Rectal smooth muscle tissue (tissue), 1 donor: ENCODE results near the gene GALNT9.
"Not testable (repeated sequence)": the region's sequence is repeated elsewhere in the genome, so short reads cannot be mapped to it uniquely, and the experiment has no call there.

Experiments
- H3K27ac ChIP-seq: one replicate; pipeline ENCODE4 v1.7.0; 2013; ENCODE audit warnings: low read depth, low read length, inconsistent platforms
- H3K27me3 ChIP-seq: one replicate; pipeline ENCODE4 v1.7.0; 2013; ENCODE audit warnings: low read length; ENCODE audit not compliant: control insufficient read depth, insufficient read depth
- H3K36me3 ChIP-seq: one replicate; pipeline ENCODE4 v1.7.0; 2013; ENCODE audit warnings: low read length; ENCODE audit not compliant: control insufficient read depth, insufficient read depth
- H3K4me1 ChIP-seq: one replicate; pipeline ENCODE4 v1.7.0; 2013; ENCODE audit warnings: low read length; ENCODE audit not compliant: control insufficient read depth, insufficient read depth
- H3K4me3 ChIP-seq: one replicate; pipeline ENCODE4 v1.7.0; 2013; ENCODE audit warnings: low read length
- H3K9ac ChIP-seq: one replicate; pipeline ENCODE4 v1.7.0; 2013; ENCODE audit warnings: low read length

The GALNT9 gene

DNA sequence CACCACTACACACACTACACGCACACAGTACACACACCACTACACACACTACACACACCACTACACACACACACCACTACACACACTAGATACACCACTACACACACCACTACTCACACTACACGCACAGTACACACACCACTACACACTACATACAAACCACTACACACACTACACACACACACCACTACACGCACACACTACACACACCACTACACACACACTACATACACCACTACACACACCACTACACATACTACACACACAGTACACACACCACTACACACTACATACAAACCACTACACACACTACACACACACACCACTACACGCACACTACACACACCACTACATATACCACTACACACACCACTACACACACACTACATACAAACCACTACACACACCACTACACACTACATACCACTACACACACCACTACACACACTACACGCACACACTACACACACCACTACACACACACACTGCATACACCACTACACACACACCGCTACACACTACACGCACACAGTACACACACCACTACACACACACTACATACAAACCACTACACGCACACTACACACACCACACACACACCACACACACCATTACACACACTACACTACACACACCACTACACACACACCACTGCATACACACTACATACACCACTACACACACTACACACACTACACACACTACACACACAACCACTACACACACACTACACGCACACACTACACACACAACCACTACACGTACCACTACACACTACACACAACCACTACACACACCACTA is 173.4 kb downstream of the GALNT9 start:
- Histone ChIP-seq H3K4me3 (no peak overlapping the region), H3K27me3 (no peaks in the 10 kb centered on the region), H3K4me1 (no peaks in the 10 kb centered on the region), H3K9ac (no peak overlapping the region), H3K36me3 (peaks cover 5% of the 10 kb centered on the region), H3K27ac (no peak overlapping the region)

GRCh38 chr12:132154941-132155770 is 174.2 kb downstream of the GALNT9 start:
- no peak overlapping the region for H3K27ac ChIP-seq
- H3K4me3 ChIP-seq = no peak overlapping the region
- H3K9ac ChIP-seq = no peak overlapping the region
- H3K27me3 ChIP-seq = no peaks in the 10 kb centered on the region
- no peaks in the 10 kb centered on the region for H3K4me1 ChIP-seq
- H3K36me3 ChIP-seq = peaks cover 5% of the 10 kb centered on the region

DNA sequence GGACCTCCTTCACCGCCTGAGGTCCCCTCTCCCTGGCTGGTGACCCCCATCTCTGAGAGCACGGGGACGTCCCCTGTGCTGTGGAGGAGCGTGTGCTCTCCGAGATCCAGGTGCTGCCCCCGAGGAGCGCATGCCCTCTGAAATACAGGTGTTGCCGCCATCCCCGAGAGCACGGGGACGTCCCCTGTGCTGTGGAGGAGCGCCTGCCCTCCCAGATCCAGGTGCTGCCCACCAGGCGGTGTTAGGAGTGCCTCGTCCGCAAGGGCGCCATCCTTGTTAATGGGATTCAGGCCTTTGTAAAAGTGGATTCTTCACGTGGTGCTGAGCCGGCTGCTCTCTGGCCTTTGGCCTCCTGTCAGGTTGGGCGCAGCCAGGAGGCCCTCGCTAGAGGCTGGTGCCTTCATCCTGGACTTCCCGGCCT is 175.0 kb downstream of the GALNT9 start:
- Histone ChIP-seq H3K9ac (peak overlapping the region; percentile 1), H3K27ac (no peak overlapping the region), H3K27me3 (no peaks in the 10 kb centered on the region), H3K4me3 (peak overlapping the region; percentile 49), H3K4me1 (no peaks in the 10 kb centered on the region), H3K36me3 (peaks cover 5% of the 10 kb centered on the region)

DNA sequence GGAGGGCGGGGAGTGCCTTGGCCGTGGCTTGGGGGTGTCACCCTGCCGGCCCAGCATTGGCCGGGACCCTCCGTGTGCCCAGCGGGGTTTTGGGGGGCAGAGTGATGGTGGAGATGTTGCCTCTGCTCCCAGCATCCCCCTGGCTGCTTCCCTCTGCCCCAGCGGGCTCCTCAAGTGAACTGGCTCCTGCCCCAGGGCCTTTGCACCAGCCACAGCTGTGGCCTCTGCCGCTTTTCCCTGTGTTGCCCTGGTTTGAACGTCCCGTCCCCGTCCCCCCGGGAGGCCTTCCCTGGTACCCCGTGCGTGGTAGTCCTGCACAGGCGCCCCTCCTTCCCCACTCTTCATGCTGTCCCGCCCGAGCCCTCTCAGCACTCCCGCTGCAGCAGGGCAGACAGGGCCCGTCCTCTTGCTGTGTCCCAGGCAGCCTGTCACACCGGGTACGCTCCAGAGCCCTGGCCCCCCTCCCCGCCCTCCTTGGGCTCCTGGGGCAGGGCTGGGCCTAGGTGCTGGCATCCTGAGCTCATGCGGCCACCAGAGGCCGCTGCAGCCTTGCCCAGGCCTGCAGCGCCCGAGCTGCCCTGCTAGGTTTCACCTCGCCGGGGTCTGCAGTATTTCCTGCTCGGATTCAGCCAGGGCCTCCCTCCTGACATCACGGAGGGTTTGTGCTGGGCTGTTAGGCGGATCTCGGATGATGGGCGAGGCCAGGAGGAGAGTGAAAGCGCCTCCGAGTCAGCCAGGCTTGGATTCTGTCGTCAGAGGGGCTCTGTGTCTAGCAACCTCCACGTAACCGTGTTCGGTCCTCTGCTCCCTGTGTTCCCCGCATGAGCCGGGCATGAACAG is 175.7 kb downstream of the GALNT9 start:
- Histone ChIP-seq H3K27me3 (no peaks in the 10 kb centered on the region), H3K4me1 (no peaks in the 10 kb centered on the region), H3K27ac (no peak overlapping the region), H3K9ac (peak overlapping the region; percentile 1), H3K4me3 (peak overlapping the region; percentile 49), H3K36me3 (peaks cover 5% of the 10 kb centered on the region)

DNA sequence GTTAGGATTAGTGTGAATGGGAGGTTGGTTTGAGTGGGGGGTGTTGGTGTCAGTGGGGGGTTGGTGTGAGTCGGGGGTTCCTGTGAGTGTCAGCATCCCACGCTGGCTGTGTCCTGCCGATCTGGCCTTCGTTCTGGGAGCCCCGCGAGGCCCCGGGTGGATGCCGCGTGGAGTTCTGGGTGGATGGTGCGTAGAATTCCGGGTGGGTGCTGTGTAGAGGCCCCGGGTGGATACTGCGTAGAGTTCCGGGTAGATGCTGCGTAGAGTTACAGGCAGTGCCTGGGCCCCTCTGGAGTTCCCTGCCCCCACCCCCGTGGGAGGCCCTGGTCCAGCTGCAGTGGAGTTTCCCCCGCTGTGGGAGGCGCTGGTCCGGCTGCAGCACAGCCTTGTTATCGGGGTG is 176.4 kb downstream of the GALNT9 start:
- no peaks in the 10 kb centered on the region for H3K27me3 ChIP-seq
- H3K4me1 ChIP-seq = no peaks in the 10 kb centered on the region
- peaks cover 5% of the 10 kb centered on the region for H3K36me3 ChIP-seq
- H3K9ac ChIP-seq = no peak overlapping the region
- no peak overlapping the region for H3K4me3 ChIP-seq
- no peak overlapping the region for H3K27ac ChIP-seq

- Histone ChIP-seq H3K9ac (no peak overlapping the region), H3K4me3 (no peak overlapping the region), H3K36me3 (no peaks in the 10 kb centered on the region)
These were observed 177.0 kb downstream of the GALNT9 start for GRCh38 chr12:132152411-132152821.

DNA sequence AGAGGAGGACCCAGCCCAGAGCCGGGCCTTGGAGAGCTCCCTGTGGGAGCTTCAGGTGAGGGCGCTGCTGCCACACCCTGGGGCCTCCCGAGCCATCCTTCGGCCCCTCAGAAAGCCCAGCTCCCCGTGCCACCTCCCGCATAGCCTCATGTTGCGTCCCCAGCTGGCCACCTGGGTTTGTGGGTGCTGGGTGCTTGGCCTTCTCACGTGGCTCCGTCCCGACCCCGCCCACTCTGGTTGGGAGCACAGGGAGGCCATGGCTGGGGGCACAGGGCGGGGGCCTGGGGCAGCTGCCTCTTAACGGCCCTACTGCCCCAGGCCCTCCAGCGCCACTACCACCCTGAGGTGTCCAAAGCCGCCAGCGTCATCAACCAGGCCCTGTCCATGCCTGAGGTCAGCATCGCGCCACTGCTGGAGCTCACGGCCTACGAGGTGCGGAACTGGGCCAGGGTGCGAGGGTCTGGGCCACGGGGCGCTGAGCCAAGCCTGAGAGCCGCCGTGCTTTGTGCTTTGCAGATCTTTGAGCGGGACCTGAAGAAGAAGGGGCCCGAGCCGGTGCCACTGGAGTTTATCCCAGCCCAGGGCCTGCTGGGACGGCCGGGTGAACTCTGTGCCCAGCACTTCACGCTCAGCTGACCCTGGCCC is 177.5 kb downstream of the GALNT9 start:
- no peaks in the 10 kb centered on the region for H3K4me1 ChIP-seq
- no peak overlapping the region for H3K4me3 ChIP-seq
- no peaks in the 10 kb centered on the region for H3K27me3 ChIP-seq
- no peak overlapping the region for H3K27ac ChIP-seq
- H3K36me3 ChIP-seq = no peaks in the 10 kb centered on the region
- H3K9ac ChIP-seq = no peak overlapping the region

More at GRCh38 chr12:132152411-132152821, 177.0 kb downstream of the GALNT9 start:
- Histone ChIP-seq H3K4me1 (no peaks in the 10 kb centered on the region), H3K27ac (no peak overlapping the region), H3K27me3 (no peaks in the 10 kb centered on the region)

DNA sequence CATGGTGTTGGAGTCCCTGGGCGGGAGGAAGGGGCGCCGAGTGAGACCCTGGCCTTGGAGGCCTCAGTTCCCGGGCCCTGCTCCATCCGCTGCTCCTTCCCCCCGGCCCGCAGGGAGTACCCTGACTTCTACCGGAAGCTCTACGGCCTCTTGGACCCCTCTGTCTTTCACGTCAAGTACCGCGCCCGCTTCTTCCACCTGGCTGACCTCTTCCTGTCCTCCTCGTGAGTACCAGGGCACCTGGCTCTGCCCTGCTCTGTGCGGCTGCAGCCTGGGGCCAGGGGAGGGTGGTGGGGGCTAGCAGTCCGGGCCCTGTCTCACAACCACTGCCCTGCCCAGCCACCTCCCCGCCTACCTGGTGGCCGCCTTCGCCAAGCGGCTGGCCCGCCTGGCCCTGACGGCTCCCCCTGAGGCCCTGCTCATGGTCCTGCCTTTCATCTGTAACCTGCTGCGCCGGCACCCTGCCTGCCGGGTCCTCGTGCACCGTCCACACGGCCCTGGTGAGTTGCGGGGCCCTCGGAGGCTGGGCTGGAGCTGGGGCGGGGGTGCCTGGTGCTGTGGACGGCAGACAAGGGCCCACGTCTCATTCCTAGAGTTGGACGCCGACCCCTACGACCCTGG is 178.1 kb downstream of the GALNT9 start:
- no peak overlapping the region for H3K27ac ChIP-seq
- no peak overlapping the region for H3K4me3 ChIP-seq
- no peaks in the 10 kb centered on the region for H3K4me1 ChIP-seq
- no peak overlapping the region for H3K9ac ChIP-seq
- no peaks in the 10 kb centered on the region for H3K27me3 ChIP-seq
- H3K36me3 ChIP-seq = no peaks in the 10 kb centered on the region

DNA sequence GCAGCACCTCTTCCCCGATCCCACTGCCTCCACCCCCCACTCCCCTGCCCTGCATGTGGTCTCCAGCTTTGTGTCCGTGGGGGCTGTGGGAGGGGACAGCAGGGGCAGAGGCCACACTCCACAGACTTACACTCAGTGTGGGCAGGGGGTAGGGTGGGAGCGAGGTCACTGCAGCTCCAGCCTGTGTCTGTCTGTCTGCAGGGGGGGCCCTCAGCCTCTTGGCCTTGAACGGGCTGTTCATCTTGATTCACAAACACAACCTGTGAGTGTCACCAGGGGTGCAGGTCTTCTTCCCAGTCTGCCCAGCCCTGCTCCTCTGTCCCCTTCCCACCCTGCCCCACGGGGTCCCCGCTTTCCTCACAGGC is 178.6 kb downstream of the GALNT9 start:
- Histone ChIP-seq H3K4me1 (no peaks in the 10 kb centered on the region), H3K27ac (no peak overlapping the region), H3K36me3 (no peaks in the 10 kb centered on the region), H3K9ac (no peak overlapping the region), H3K4me3 (no peak overlapping the region), H3K27me3 (no peaks in the 10 kb centered on the region)

DNA sequence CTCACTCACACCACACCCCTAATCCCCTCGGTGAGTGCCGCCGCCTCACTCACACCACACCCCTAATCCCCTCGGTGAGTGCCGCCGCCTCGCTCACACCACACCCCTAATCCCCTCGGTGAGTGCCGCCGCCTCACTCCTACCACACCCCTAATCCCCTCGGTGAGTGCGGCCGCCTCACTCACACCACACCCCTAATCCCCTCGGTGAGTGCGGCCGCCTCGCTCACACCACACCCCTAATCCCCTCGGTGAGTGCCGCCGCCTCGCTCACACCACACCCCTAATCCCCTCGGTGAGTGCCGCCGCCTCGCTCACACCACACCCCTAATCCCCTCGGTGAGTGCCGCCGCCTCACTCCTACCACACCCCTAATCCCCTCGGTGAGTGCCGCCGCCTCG is 179.9 kb downstream of the GALNT9 start:
- H3K36me3 ChIP-seq, H3K27ac ChIP-seq, H3K4me1 ChIP-seq, H3K4me3 ChIP-seq, H3K27me3 ChIP-seq, H3K9ac ChIP-seq: not testable (repeated sequence)

DNA sequence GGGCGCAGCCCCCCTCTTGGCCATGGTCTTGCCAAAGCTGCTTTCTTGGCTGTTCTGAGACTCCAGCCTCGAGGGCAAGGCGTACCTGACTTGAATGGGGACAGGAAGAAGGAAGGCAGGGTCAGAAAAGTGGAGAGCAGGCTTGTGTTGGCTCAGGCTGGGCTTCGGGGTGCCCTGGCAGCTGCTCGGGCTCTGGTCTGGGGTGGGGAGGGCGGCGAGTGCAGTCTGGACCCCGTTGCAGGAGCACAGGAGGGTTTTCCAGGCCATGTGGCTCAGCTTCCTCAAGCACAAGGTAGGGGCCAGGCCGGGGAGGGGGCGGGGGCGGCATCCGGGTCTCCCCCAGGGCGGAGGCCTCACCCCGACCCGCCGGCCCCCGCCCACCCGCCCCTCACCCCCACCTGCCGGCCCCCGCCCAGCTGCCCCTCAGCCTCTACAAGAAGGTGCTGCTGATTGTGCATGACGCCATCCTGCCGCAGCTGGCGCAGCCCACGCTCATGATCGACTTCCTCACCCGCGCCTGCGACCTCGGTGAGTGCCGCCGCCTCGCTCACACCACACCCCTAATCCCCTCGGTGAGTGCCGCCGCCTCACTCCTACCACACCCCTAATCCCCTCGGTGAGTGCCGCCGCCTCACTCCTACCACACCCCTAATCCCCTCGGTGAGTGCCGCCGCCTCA is 180.9 kb downstream of the GALNT9 start:
- Histone ChIP-seq H3K36me3 (no peaks in the 10 kb centered on the region), H3K27me3 (no peaks in the 10 kb centered on the region), H3K27ac (no peak overlapping the region), H3K4me3 (no peak overlapping the region), H3K4me1 (peaks cover 5% of the 10 kb centered on the region), H3K9ac (no peak overlapping the region)
